HEK293 (cell line): ENCODE measurements around the gene ADAM8.

Source experiments
- CTCF ChIA-PET: fragments of 350-600 bp; formaldehyde crosslinking; extraction: SDS; loops from one replicate; lab custom pipeline; 2021; ENCODE audit warnings: antibody characterized with exemption; lab: Yijun Ruan, JAX
- POLR2A ChIA-PET: fragments of 300-600 bp; formaldehyde crosslinking; extraction: SDS; loops from one replicate; lab custom pipeline; 2020; ENCODE audit warnings: antibody characterized with exemption, inconsistent platforms; lab: Yijun Ruan, JAX
- H3K27ac ChIP-seq: fragments of 200-500 bp; sonication (Bioruptor generic); 2 replicates; pipeline ENCODE4 v1.5.1; 2014; ENCODE audit warnings: low read depth, low read length, control low read depth, inconsistent platforms; ENCODE audit errors: extremely low read depth
- H3K36me3 ChIP-seq, 2 experiments: fragments of 200-500 bp in 1 of 2; sonication (Bioruptor generic) in 1 of 2; 1 replicate in 1 of 2; 2 replicates in 1 of 2; pipeline ENCODE4 v1.5.1; 2014 to 2017; ENCODE audit warnings: inconsistent platforms in 2 of 2, low read length in 2 of 2; ENCODE audit not compliant: control insufficient read depth in 2 of 2, insufficient read depth in 1 of 2
- H3K4me1 ChIP-seq: fragments of 200-500 bp; sonication (Bioruptor generic); 2 replicates; pipeline ENCODE4 v1.5.1; 2014; ENCODE audit warnings: mild to moderate bottlenecking, low read length, inconsistent platforms; ENCODE audit not compliant: control insufficient read depth, insufficient read depth
- H3K4me3 ChIP-seq: 2 replicates; pipeline ENCODE4 v1.5.1; 2011; ENCODE audit warnings: low read depth, mild to moderate bottlenecking, control low read depth, low read length, moderate library complexity
- H3K9me3 ChIP-seq: fragments of 200-500 bp; sonication (Bioruptor generic); 2 replicates; pipeline ENCODE4 v1.5.1; 2014; ENCODE audit warnings: low read depth, low read length, inconsistent platforms; ENCODE audit not compliant: control insufficient read depth, insufficient read depth
- INSM2 ChIP-seq: fragments of 450-650 bp; formaldehyde crosslinking; IDR thresholded peaks from 2 replicates; pipeline ENCODE4 v1.5.1; 2016; ENCODE audit warnings: missing biosample characterization, missing genetic modification characterization
- KLF1 ChIP-seq: fragments of 450-650 bp; formaldehyde crosslinking; IDR thresholded peaks from 2 replicates; pipeline ENCODE4 v1.5.1; 2016; ENCODE audit warnings: missing biosample characterization, missing genetic modification characterization
- MYNN ChIP-seq: fragments of 450-650 bp; formaldehyde crosslinking; IDR thresholded peaks from 2 replicates; pipeline ENCODE4 v1.5.1; 2016; ENCODE audit warnings: missing biosample characterization, missing genetic modification characterization, borderline replicate concordance
- ZBTB8A ChIP-seq: fragments of 450-650 bp; formaldehyde crosslinking; IDR thresholded peaks from 2 replicates; pipeline ENCODE4 v1.5.1; 2016; ENCODE audit warnings: missing biosample characterization, missing genetic modification characterization
- ZFP3 ChIP-seq: fragments of 450-650 bp; formaldehyde crosslinking; IDR thresholded peaks from 2 replicates; pipeline ENCODE4 v1.5.1; 2016; ENCODE audit warnings: low read depth, missing biosample characterization, missing genetic modification characterization
- ZNF2 ChIP-seq: fragments of 450-650 bp; formaldehyde crosslinking; IDR thresholded peaks from 2 replicates; pipeline ENCODE4 v1.5.1; 2016; ENCODE audit warnings: missing biosample characterization, missing genetic modification characterization
- ZNF404 ChIP-seq: fragments of 450-650 bp; formaldehyde crosslinking; IDR thresholded peaks from 2 replicates; pipeline ENCODE4 v1.5.1; 2017; ENCODE audit warnings: missing biosample characterization, missing genetic modification characterization
- ZNF433 ChIP-seq: fragments of 450-650 bp; formaldehyde crosslinking; IDR thresholded peaks from 2 replicates; pipeline ENCODE4 v1.5.1; 2016; ENCODE audit warnings: missing biosample characterization, missing genetic modification characterization, low read depth
- ZNF521 ChIP-seq: fragments of 450-650 bp; formaldehyde crosslinking; IDR thresholded peaks from 2 replicates; pipeline ENCODE4 v1.5.1; 2017; ENCODE audit warnings: missing biosample characterization, mild to moderate bottlenecking, missing genetic modification characterization
- ZNF549 ChIP-seq: fragments of 450-650 bp; IDR thresholded peaks from 2 replicates; pipeline ENCODE4 v1.5.1; 2018; ENCODE audit warnings: missing biosample characterization, missing genetic modification characterization, mild to moderate bottlenecking, inconsistent platforms, moderate library complexity
- ZNF555 ChIP-seq: fragments of 450-650 bp; formaldehyde crosslinking; conservative IDR thresholded peaks from 2 replicates; pipeline ENCODE4 v1.5.1; 2017; ENCODE audit warnings: missing biosample characterization, mild to moderate bottlenecking, missing genetic modification characterization, inconsistent platforms
- ZNF629 ChIP-seq: fragments of 450-650 bp; formaldehyde crosslinking; IDR thresholded peaks from 2 replicates; pipeline ENCODE4 v1.5.1; 2017; ENCODE audit warnings: missing biosample characterization, missing genetic modification characterization
- ZSCAN18 ChIP-seq: fragments of 450-650 bp; formaldehyde crosslinking; IDR thresholded peaks from 2 replicates; pipeline ENCODE4 v1.5.1; 2016; ENCODE audit warnings: missing biosample characterization, missing genetic modification characterization
- ZSCAN4 ChIP-seq: fragments of 450-650 bp; formaldehyde crosslinking; IDR thresholded peaks from 2 replicates; pipeline ENCODE4 v1.5.1; 2017; ENCODE audit warnings: missing biosample characterization, missing genetic modification characterization
- TF ChIP-seq, protein P1 (sequence below): fragments of 450-650 bp; formaldehyde crosslinking; IDR thresholded peaks from 2 replicates; pipeline ENCODE4 v1.5.1; 2016; ENCODE audit warnings: missing biosample characterization, missing genetic modification characterization
- TF ChIP-seq, protein P2 (sequence below): sonication (generic); formaldehyde crosslinking; IDR thresholded peaks from 2 replicates; pipeline ENCODE4 v1.8.1; 2022; ENCODE audit warnings: mild to moderate bottlenecking, moderate library complexity, missing genetic modification reagents

ADAM8 gene

DNA sequence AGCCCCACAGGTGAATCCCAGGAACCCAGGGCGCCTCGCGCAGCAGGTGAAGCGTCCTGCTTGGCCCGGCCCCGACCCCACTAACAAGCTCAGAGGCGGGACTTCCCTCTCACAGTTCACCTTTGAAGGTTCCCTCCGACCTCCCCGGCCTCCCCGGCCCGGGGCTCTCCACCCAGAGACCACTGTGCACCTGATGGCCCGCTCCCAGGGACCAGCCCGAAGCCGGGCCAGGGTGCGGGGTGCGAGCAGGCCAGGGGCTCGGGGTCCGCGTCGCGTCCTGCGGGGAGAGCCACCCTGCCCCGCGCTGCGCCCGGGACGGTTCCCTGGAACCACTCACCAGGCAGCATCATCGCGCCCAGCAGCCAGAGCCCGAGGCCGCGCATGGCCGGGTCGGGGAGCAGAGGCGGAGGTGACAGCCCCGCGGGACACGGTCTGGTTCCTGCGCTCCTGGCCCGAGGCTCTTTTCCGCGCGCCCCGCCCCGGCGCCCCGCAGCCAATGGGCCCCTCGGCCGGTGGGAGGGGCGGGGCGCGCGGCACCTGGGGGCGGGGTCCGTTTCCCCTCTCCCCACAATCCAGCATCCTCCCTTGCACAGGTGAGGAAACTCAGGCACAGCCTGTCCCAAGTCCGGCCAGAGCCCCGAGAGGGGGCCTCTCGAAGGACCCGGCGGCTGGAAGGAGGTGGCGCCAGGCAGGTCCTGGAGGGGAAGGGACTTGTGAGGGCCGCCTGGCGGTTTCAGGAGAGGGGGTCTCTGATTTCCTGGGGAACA, at the start of gene ADAM8:
Gene ADAM8 (minus strand): TSS at position 434 of the 767 bp plus-strand sequence. CDS start 51 bp downstream, at position 383.
- POLR2A ChIA-PET = interaction anchor here (0.7 kb wide), 1 partner anchor 50 kb away, joined by 6 read pairs; no protein-coding TSS in a partner anchor
- H3K4me3 ChIP-seq = no peak within 1 kb of the TSS
- no peak within 1 kb of the TSS for H3K27ac ChIP-seq

DNA sequence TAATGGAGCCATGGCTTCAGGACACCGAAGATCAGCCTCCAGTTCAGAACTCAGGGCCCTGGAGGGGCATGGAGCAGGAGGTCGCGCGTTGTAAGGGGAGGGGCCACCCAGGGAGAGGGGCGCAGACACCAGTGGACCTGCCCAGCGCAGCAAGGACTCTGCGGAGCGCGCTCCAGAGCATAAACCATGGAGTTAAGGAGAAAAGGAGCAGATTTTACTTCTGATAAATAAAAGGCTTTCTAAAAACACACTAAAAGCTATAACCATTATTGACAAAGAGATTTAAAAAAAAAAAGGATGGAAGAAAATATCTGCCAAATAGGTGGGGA, 49.5 kb upstream of the ADAM8 start:
- no peaks in the 10 kb centered on the region for H3K36me3 ChIP-seq
- H3K4me1 ChIP-seq = peaks cover 11% of the 10 kb centered on the region
- no peak overlapping the region for H3K27ac ChIP-seq
- ChIA-PET POLR2A (no interaction called here), CTCF (no interaction called here)
- TF ChIP-seq, protein P1, sequence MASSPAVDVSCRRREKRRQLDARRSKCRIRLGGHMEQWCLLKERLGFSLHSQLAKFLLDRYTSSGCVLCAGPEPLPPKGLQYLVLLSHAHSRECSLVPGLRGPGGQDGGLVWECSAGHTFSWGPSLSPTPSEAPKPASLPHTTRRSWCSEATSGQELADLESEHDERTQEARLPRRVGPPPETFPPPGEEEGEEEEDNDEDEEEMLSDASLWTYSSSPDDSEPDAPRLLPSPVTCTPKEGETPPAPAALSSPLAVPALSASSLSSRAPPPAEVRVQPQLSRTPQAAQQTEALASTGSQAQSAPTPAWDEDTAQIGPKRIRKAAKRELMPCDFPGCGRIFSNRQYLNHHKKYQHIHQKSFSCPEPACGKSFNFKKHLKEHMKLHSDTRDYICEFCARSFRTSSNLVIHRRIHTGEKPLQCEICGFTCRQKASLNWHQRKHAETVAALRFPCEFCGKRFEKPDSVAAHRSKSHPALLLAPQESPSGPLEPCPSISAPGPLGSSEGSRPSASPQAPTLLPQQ (tag by site-specific recombination) = no peak
- TF ChIP-seq ZNF404 (tag by site-specific recombination) (no peak), ZNF521 (tag by site-specific recombination) (no peak), MYNN (no peak)
- H3K9me3 ChIP-seq = no peaks in the 10 kb centered on the region
- H3K4me3 ChIP-seq = no peak overlapping the region

More for the DNA sequence above, at the start of gene ADAM8:
- CTCF ChIA-PET = interaction anchor here (0.7 to 1.8 kb wide), 3 partner anchors 10 to 528 kb away, joined by 3 to 5 read pairs (median 3); no protein-coding TSS in a partner anchor
- H3K4me1 ChIP-seq = no peaks in the 10 kb centered on the region
- no peak for TF ChIP-seq KLF1 (tag by site-specific recombination)
- no peak for TF ChIP-seq INSM2 (tag by site-specific recombination)
- no peak for TF ChIP-seq ZNF629
- TF ChIP-seq, protein P2, sequence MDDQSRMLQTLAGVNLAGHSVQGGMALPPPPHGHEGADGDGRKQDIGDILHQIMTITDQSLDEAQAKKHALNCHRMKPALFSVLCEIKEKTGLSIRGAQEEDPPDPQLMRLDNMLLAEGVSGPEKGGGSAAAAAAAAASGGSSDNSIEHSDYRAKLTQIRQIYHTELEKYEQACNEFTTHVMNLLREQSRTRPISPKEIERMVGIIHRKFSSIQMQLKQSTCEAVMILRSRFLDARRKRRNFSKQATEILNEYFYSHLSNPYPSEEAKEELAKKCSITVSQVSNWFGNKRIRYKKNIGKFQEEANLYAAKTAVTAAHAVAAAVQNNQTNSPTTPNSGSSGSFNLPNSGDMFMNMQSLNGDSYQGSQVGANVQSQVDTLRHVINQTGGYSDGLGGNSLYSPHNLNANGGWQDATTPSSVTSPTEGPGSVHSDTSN (CRISPR knock-in tag) = no peak
- no peak for TF ChIP-seq ZFP3
- TF ChIP-seq ZSCAN18 (tag by site-specific recombination) = no peak
- no peak for TF ChIP-seq ZNF433
- TF ChIP-seq ZNF549 (tag by site-specific recombination) = no peak
- TF ChIP-seq ZNF555 (tag by site-specific recombination) = no peak
- TF ChIP-seq ZSCAN4 (tag by site-specific recombination) = no peak
- TF ChIP-seq ZNF2 (tag by site-specific recombination) = no peak
- no peak for TF ChIP-seq ZBTB8A (tag by site-specific recombination)
- peaks cover 0 to 28% of the 10 kb centered on the region in 2 experiments; a peak in 1 of 3 replicates for H3K36me3 ChIP-seq
- H3K9me3 ChIP-seq = no peaks in the 10 kb centered on the region
